Measurements from ENCODE around the gene GANC.
"Not testable (repeated sequence)": the region's sequence is repeated elsewhere in the genome, so short reads cannot be mapped to it uniquely, and the experiment has no call there.

GANC gene, protein sequence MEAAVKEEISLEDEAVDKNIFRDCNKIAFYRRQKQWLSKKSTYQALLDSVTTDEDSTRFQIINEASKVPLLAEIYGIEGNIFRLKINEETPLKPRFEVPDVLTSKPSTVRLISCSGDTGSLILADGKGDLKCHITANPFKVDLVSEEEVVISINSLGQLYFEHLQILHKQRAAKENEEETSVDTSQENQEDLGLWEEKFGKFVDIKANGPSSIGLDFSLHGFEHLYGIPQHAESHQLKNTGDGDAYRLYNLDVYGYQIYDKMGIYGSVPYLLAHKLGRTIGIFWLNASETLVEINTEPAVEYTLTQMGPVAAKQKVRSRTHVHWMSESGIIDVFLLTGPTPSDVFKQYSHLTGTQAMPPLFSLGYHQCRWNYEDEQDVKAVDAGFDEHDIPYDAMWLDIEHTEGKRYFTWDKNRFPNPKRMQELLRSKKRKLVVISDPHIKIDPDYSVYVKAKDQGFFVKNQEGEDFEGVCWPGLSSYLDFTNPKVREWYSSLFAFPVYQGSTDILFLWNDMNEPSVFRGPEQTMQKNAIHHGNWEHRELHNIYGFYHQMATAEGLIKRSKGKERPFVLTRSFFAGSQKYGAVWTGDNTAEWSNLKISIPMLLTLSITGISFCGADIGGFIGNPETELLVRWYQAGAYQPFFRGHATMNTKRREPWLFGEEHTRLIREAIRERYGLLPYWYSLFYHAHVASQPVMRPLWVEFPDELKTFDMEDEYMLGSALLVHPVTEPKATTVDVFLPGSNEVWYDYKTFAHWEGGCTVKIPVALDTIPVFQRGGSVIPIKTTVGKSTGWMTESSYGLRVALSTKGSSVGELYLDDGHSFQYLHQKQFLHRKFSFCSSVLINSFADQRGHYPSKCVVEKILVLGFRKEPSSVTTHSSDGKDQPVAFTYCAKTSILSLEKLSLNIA (N-terminal part only)

DNA sequence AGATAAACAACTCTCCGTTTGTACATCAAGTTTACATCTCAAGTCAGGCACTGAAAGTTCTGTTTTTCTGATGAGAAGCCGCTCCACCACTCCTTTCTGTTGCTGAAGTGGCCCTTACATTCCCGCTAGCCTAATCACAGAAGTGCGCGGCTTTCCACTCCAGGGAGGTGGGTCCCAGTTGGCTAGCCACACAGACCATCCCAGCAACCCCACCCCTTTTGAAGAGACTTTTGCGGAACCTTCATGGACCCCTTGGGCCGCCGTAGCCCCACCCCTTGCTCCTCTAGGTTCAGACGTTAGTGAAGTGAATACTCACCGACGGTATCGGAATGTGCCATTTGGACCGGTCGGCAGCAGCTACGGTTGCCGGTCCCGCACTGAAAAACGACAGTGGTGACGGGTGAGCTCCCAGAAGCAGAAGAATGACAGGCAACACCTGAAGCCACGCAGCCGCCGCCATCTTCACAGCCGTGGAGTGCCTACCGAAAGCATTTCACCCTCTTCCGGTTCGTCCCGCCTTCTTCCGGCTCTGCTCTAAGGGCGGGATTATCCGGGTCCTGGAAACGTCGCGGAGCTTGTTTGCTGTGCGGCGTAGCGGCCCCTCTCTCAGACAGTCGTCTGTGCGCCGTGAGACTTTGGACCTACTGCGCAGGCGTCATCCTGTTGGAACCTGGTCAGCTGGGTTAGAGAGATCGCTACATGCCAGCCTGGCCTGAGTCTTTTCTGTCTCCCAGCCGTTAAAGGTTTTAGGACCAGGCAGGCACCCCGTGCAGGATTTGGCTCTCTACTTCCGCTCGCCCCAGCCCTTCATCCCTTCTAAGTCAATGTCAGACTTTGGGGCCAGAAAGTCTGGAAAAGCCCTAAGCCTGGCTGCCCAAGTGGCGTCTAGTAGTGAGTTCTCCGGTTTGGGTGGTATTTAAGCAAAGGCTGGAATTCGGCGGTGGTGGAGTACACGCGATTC is at the start of gene GANC, which contains the start of gene TMEM87A:
GANC (plus strand) TSS at position 263 of the 961 bp plus-strand sequence. CDS start 1,281 bp downstream, outside the sequence.
TMEM87A (minus strand) TSS at position 495 of the 961 bp plus-strand sequence; CDS start at position 460, 35 bp downstream.
- DNase-seq = peak; percentile 68

DNA sequence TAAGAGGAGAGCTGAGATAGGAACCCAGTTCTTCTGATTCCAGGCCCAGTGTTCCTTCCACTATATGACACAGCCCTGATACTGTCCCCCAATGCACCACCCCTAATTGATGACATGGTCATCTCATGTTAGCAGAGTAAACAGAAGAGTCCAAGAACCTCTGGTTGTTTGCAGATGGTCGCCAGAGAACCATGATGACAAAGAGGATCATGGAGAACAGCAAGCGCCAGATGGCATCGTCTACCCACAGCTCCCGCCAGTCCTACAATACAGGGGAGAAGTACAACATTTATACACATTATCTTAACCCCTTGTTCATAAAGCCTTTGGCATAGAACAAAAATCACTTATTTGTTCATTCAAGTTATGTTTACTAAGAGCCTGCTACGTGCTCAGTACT is 46.4 kb upstream of the GANC start:
- no peak for DNase-seq

DNA sequence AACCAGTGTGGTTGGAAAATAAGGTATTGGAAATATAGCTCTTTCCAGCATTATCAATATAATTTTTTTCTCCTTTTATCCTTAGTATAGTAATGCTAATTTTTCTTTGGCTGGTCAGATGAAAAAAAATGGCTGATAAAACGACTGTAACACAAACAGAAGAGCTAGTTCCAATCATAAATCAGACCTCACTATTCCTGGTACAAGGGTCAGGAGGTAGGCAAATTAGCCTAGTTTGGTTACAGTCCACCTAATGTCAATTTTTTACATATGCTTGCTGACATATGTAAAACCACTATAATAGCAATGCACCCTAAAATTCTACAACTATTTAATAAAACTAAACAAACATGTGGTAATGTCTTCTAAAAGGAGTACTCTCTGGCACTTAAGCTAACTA is 45.0 kb upstream of the GANC start:
- DNase-seq = no peak

DNA sequence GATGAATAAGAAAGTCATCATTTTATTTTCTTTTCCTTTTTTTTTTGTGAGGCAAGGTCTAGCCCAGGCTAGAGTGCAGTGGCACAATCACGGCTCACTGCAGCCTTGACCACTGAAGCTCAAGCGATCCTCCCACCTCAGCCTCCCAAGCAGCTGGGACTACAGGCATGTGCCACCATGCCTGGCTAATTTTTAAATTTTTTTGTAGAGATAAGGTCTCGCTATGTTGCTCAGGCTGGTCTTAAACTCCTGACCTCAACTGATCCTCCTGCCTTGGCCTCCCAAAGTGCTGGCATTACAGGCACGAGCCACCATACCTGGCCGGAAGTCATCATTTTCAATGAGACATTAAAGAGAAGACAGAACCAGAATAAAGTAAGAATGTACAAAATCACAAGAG is 44.0 kb upstream of the GANC start:
- DNase-seq = not testable (repeated sequence)

DNA sequence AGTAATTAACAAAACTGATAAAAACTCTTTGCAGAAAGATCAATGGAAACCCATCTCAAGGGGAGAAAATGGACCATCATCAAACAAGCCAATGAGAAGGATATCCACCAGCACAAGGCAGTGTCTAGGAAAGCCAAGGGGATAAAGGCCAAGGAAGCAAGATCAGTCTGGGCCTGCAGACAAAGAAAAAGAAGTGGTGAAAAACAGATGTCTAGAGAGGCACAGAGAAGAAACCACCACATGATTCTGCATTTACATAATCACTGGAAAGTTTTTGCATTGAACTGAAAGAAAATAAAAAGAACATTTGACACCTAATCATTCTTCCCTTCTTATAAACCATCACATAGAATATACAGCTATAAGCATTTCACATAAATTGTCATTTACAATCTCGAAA is 41.9 kb upstream of the GANC start:
- DNase-seq = no peak

DNA sequence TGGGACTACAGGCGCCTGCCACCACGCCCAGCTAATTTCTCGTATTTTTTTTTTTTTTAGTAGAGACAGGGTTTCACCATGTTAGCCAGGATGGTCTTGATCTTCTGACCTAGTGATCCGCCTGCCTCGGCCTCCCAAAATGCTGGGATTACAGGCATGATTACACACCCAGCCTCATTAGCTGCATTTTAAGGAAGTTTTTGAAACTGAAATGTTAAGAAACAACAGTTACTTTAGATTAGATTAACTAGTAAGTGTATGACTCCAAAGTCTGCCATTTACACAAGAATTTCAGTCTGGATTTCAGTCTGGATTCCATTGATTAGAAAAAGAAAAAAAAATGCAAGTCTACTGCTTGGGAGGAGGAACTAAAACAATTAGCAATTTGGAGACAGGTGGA is 40.4 kb upstream of the GANC start:
- DNase-seq = no peak

DNA sequence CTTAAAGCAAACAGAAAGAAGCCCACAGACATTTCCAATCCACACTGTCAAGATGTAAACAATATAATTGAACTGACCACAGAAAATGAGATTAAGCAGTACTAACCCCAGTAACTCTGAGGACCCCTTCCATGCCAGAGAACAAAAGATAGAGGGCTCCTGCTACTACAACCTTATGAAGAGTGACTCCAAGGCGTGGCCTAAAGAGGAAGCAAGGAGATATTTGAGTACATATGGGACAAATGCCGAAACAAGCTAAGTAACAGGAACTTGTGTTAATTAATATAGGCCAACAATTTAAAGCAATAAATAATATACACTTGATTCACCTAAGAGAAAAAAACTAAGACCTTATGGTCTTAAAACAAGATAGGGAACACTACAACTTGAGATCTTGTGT is 39.9 kb upstream of the GANC start:
- no peak for DNase-seq

DNA sequence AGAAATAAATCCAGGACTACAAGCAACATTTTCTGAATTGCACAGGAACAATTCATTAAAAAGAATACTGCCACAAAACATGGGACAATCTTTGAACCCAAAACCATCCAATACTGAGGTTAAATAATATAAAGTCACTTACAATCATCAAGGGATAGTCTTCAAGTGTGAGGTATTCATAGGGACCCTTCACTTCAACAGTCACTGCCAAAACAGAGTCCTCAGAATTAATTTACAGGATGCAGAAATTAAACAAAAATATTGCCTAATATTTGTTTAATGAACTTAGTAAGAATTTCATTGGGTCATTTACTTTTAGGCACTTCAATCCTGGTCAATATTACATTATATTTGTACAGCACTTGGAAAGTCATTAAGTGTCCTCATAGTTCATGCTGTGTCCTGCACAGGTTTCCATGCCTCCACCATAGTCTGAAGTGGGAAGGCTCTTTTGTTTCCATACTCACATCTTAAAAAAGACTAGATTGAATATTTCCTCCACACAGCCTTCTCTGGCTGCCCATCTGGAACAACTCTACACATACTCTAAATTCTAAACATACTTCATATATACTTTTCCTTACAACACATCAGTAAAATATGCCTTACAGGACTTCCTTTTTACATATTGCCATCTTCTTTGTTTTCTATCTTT is 33.3 kb upstream of the GANC start:
- no peak for DNase-seq

DNA sequence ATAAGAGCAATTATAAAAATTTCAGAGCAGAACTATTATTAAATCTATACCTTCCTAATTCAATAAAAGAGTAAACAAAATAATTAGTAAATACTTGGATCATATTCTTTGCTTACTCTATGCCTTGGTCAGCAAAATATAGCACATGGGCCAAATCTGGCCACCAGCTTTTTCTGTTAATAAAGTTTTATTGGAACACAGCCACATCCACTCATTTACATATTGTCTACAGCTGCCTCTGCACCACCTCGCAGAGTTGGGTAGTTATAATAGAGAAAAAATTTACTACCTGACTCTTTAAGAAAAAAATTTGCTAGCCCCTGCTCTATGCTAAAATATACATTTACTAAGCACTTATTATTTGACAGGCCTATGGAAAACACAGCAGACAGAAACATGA is 32.2 kb upstream of the GANC start:
- no peak for DNase-seq

DNA sequence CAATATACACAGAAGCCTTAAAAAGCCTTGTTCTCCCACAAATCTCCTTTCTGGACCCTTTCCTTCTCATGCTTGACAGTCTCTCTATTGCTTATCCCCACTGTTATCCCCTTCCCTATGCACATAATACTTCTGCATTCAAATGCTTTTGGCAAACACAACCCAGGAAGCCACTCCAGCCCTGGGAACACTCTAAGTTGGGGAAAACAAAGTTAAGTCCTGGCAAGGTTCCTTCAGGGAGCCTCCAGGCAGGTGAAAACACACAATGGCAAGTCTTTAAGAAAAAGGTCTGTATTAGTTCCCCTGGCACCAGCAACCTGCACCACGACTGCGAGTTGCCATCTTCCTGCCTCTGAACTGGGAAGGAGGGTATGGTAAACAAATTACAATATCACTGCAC is 19.7 kb upstream of the GANC start:
- no peak for DNase-seq

DNA sequence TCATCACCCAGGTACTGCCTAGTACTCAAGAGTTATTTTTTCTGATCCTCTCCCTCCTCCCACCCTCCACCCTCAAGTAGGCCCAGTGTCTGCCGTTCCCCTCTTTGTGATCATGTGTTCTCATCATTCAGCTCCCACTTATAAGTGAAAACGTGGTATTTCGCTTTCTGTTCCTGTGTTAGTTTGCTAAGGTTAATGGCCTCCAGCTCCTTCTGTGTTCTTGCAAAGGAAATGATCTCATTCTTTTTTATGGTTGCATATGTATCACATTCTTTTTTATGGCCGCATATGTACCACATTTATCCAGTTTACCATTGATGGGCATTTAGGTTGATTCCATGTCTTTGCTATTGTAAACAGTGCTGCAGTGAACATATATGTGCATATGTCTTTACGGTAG is 8.2 kb upstream of the GANC start:
- DNase-seq = no peak

DNA sequence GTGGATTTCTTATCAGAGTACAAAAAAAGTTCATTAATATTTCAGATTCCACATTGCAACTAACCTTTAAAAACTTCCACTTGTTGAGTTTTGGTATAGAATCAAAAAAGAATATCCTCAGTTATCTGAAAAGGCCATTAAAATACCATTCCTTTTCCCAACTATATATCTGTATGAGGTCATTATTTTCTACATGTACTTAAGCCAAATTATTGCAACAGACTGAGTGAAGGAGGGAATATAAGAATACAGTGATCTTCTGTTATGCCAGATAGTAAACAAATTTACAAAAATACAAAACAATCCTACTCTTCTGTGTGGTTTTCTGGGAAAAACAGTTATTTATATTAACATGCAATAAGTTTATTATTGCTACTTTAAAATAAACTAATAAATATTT is 5.7 kb upstream of the GANC start:
- no peak for DNase-seq

DNA sequence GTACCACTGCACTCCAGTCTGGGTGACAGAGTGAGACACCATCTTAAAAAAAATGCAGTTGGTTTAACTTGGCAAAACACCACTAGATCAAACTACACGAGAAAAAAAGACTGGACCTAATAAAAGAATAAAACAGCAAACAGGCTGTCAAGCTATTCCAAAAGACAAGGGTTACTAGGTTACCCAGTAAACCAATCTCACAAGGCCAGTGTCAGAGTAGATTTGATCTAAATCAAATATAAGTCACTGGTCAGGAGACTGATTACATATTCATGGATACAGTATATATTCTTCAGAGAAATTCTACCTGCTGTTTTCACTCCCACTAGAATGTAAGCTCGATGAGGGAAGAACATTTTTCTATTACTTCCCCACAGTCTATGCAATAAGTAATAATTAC is 2.5 kb upstream of the GANC start:
- DNase-seq = no peak

DNA sequence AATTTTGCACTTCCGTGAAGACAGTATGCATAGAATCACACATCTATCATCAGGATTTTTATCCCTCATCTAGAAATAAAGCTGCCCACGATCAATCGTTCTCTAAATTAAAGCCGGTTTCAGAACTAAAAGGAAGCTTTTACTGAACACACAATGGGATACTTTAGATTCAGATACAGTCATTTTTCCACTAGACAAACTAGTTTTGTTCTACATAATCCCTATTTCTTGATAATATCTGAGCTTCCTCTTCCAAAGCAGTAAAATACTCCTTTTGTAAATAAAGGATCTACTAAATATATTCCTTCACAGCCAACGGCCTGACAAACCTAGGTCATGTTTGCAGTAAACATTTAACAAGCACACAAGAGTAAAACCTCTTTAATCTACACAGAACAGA is 2.0 kb upstream of the GANC start:
- DNase-seq = no peak

DNA sequence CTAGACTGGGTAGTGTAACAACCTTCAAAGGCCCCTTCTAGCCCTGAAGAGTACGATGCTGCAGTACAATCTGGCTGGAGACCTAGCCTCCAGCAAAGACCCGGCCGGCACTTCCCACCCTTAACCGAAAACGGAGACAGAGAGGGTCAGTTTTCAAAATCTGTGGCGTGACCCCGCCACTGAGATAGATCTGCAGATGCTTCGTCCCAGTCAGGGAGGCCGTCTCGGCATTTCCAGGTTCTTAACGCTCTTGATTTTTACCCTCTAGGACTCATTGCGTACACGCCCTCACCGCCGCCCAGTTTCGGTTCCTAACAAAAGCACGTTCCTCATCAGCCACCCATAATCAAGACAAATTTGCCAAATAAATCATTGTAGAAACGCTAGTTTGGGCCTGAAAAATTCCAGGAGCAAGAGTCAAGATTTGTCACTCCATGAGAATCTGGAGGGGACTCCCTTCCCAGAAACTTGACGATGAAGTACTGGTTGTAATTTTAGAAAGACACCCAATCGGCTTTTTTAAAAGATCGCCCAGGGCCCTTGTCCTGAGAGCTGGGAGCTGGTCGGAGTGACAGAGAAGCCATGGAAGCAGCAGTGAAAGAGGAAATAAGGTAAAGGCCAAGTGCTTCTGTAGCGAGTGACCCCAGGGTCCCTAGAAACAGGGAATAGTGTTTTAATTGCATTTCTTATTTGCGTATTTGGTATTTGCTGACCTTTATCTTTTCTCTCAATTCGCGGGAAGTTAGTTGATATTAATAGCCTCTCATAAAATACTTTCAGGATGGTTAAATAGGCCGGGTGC is 1.1 kb downstream of the GANC start:
- DNase-seq = no peak

DNA sequence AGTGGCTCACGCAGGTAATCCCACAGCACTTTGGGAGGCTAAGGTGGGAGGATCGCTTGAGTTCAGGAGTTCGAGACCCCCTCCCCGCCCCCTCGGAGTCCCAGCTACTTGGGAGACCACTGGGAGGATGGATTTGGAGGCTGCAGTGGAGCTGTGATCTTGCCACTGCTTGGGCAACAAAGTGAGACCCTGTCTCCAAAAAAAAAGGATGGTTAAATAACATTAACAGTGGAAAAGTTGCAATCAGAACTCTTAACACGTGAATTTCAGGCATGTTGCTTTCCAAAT is 1.6 kb downstream of the GANC start:
- DNase-seq = no peak

DNA sequence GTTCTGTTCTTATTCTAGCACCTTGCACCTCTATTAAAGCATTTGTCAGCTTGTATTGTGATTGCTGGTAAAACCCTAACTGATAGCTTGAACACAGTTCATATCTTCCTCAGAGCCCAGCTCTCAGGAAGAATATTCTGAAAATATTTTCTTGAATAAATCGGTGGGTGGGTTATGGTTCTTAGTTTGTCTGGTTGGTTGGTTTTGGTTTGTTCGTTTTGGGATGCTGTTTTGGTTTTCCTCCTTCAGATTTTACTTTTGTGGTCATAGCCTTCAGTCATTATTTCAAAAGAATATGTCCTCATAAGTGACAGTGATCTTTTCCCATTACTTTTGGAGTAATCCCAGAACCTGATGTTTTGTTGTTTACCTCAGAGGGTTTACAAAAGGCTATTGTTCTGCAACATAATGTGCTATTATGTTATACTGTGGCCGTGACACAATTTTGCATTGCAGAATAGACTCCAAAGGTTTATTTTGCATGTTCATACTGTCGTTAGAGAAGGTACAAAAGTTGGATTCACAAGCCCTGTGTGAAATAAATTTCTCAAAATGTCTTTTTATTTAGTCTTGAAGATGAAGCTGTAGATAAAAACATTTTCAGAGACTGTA is 2.9 kb downstream of the GANC start:
- DNase-seq = no peak

DNA sequence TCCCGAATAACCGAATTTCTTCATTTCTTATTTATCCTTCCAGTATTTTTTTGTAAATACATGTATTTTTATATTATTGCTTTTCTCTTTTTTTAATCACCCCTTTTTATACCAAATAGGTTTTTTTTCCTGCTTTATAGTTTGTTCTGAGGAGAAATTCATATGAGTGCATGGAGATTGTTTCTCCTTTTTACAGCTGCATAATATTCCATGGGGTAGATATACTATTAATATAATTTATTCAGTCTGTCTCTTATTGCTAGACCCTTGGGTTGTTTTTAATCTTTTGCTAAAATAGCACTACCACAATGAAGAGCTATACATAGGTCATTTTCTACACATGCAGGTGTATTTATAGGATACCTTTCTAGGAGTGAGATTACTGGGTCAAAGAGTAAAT is 3.8 kb downstream of the GANC start:
- no peak for DNase-seq

DNA sequence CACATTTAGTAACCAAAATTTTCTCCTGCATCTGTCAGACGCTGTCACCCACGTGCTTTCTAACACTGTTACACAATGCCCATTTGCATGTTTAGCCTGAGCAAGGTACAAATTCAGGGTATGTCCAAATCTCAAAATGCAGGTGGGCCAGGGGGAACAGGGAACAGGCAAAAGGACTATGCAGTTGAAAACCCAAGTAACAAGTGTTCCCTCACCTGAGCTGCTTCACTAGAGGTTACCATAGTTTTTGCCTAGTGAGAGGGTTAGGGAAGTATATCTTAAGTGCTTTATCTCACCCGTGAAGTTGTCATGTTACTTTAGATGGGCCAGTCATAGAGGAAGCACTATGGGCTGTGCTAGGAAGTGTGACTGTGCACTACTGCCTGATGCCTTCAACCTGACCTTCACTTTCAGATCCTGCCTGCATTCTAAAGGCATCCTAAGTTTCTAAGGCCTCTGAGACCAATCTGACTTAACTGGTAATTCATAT is 6.3 kb downstream of the GANC start:
- DNase-seq = no peak

DNA sequence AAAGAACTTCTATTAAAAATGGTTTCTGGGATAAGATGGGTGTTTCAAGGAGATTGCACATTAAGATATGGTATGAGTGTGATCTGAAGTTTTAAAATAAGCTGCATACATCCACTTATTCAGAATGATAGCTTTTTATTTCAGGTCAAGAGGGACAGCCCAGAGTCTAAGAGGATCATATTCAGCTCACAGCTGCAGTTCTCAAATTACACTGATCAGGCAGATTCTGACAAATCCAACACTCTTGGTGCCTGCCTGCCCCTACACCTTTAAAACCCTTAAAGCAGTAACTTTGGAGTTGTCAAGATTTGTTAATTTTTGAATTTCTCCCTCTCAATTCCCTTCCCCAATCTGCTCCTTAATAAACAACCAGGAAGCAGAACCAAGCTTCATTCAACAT is 9.3 kb downstream of the GANC start:
- no peak for DNase-seq

DNA sequence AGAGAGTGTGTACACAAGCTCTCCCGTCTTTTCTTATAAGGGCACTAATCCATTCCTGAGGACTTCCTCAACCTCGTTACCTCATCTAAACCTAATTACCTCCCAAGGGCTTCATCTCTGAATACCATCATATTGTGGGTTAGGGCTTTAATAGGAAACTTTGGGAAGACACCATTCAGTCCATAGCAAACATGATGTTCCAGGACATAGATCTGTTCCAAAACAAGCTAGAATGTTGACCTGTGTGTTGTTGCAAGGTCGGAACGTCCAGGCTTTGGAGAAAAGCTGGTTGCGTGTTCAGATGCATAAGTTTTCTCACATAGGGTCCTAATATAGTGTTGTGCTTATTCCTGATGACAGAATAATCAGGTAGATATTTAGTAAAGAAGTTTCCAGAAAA is 9.9 kb downstream of the GANC start:
- DNase-seq = no peak

All from cortex of kidney (tissue), 1 donor.